ENCODE data around the gene SARS2. TPM values are rescaled to one million over a fixed set of nuclear protein-coding genes. Genes with fewer than 3 reads are reported as not detected.

Gene SARS2
- total RNA-seq = 13.6 TPM
- long read RNA-seq, transcript SARS2-201 (16 exons, 2,057 nt) = major isoform, 19 of 25 reads
- long read RNA-seq, partial matches to known transcripts = 0 of 25 reads
- long read RNA-seq, other reads (novel, unspliced or antisense) = 6 of 25 reads

DNA sequence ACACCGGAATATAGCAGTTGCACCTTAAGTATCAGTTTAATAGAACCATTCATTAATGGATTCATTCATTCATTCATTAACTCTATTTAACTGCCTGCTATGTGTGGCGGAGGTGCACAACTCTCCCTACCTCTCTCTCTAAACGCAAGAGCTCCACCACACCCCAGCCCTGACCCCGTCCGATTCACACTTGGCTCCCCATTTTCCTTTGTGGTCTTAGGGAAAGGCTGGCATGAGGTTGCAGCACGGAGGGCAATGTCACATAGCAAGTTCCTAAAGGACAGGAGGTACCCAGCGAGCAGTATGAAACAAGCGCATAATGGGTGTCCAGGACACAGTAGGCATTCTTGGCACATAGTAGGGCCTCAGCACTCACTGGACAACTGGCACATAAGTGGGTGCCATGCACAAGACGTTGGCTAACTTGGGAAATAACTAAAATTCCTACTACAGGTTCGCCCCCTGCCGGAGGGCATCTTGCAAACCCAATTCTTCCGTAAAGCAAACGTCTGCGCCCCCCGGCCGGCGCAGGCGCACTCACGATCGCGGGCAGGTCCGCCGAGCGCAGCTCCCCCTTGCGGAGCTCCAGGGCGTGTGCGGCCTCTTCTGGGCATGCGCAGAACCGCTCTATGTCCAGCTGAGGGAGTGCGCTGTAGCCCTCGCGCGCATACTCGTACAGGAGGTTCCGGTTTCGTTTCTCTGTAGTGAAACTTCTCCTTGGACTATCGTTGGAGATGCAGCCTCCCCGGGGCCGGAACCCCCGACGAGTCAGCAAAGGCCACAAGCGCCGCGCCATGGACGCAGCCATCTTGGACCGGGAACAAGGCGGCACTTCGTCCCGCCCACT is at the start of gene SARS2:
Gene SARS2 (minus strand): TSS at position 835 of the 847 bp plus-strand sequence. CDS start 27 bp downstream, at position 808.
- Histone ChIP-seq H3K4me1 (peaks cover 53% of the 10 kb centered on the region), H3K9me3 (replicated peaks) (peaks cover 3% of the 10 kb centered on the region), H3K27ac (replicated peaks) (peak within 1 kb of the TSS; percentile 91), H3K27me3 (ENCODE audit: low read depth) (no peaks in the 10 kb centered on the region), H3K4me3 (peak within 1 kb of the TSS; percentile 78), H3K36me3 (peaks cover 20% of the 10 kb centered on the region)
- TF ChIP-seq, protein P1, sequence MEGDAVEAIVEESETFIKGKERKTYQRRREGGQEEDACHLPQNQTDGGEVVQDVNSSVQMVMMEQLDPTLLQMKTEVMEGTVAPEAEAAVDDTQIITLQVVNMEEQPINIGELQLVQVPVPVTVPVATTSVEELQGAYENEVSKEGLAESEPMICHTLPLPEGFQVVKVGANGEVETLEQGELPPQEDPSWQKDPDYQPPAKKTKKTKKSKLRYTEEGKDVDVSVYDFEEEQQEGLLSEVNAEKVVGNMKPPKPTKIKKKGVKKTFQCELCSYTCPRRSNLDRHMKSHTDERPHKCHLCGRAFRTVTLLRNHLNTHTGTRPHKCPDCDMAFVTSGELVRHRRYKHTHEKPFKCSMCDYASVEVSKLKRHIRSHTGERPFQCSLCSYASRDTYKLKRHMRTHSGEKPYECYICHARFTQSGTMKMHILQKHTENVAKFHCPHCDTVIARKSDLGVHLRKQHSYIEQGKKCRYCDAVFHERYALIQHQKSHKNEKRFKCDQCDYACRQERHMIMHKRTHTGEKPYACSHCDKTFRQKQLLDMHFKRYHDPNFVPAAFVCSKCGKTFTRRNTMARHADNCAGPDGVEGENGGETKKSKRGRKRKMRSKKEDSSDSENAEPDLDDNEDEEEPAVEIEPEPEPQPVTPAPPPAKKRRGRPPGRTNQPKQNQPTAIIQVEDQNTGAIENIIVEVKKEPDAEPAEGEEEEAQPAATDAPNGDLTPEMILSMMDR (IDR thresholded peaks at IDR 0.05; ENCODE audit: borderline replicate concordance) = peak; percentile 100
- intact Hi-C loops (cut with micrococcal nuclease) = no loop called here
- peak; percentile 91 for DNase-seq

DNA sequence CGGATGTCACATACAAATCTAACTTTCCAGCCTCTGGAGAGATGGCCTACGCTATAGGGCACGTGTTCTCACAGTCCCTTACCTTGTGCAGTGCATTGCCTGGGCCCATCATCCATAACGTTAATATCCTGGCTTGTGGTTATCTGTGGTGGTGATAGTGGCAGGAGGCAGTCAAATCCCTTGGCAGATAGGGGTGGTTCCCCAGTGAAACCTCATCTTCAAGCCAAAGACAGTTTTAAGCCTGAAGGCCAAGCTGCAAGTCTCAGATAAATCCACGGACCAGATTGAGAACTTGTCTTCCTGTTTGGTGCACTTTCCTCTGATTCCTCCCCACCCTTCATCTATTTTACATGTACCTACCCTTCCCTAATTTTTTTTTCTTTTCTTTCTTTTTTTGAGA is 49.2 kb upstream of the SARS2 start:
- intact Hi-C loops (cut with micrococcal nuclease) = no loop called here
- no peak overlapping the region for H3K27ac ChIP-seq (replicated peaks)
- no peaks in the 10 kb centered on the region for H3K36me3 ChIP-seq
- H3K9me3 ChIP-seq (replicated peaks) = peaks cover 16% of the 10 kb centered on the region
- H3K27me3 ChIP-seq (ENCODE audit: low read depth) = peaks cover 54% of the 10 kb centered on the region
- TF ChIP-seq, protein P1 (IDR thresholded peaks at IDR 0.05; ENCODE audit: borderline replicate concordance) = no peak
- no peak for DNase-seq
- no peak overlapping the region for H3K4me3 ChIP-seq
- peaks cover 21% of the 10 kb centered on the region for H3K4me1 ChIP-seq

- intact Hi-C loops (cut with micrococcal nuclease) = no loop called here
- DNase-seq = no peak
These were observed 47.7 kb upstream of the SARS2 start for GRCh38 chr19:38978326-38978689.

DNA sequence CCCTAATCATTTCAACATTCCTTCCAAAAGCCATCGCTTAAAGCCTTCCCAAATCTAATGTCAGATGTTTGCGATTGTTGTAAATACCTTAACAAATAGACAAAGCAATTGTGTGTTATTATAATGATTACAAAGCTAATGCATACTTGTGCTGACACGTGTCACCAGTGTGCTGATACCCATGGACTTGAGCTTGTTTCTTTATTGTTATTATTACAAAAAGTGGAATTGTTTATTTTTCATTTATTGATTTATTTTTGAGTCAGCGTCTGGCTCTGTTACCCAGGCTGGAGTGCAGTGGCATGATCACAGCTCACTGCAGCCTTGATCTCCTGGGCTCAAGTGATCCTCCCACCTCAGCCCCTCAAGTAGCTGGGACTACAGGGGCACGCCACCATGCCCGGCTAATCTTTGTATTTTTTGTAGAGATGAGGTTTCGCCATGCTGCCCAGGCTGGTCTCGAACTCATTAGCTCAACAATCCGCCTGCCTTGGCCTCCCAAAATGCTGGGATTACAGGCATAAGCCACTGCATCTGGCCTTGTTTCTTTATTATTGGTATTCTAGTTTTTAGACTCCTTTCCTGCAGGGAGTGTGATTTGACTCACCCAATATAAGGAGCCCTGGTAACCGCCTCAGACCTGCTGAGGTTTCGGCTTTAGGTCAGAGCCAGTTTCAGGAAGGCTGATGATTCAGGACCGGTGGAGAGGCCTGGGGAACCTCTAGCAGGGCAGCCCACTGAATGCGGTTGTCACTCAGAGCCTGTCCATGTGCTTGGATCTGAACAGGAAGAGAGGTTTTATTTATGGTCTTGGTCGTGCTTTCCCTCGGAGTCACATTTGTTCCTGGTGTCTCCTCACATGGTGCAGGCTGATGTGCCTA is 47.1 kb upstream of the SARS2 start:
- Histone ChIP-seq H3K4me1 (peaks cover 30% of the 10 kb centered on the region), H3K9me3 (replicated peaks) (peaks cover 14% of the 10 kb centered on the region), H3K27ac (replicated peaks) (no peak overlapping the region), H3K4me3 (no peak overlapping the region), H3K36me3 (no peaks in the 10 kb centered on the region), H3K27me3 (ENCODE audit: low read depth) (peaks cover 61% of the 10 kb centered on the region)
- no peak for DNase-seq
- intact Hi-C loops (cut with micrococcal nuclease) = no loop called here
- TF ChIP-seq, protein P1 (IDR thresholded peaks at IDR 0.05; ENCODE audit: borderline replicate concordance) = no peak

More at GRCh38 chr19:38978326-38978689, 47.7 kb upstream of the SARS2 start:
- H3K27me3 ChIP-seq (ENCODE audit: low read depth) = peaks cover 61% of the 10 kb centered on the region
- TF ChIP-seq, protein P1 (IDR thresholded peaks at IDR 0.05; ENCODE audit: borderline replicate concordance) = no peak
- no peaks in the 10 kb centered on the region for H3K36me3 ChIP-seq
- H3K9me3 ChIP-seq (replicated peaks) = peaks cover 14% of the 10 kb centered on the region
- no peak overlapping the region for H3K27ac ChIP-seq (replicated peaks)
- H3K4me1 ChIP-seq = peaks cover 30% of the 10 kb centered on the region
- no peak overlapping the region for H3K4me3 ChIP-seq

GRCh38 chr19:38975861-38976271 is 45.3 kb upstream of the SARS2 start:
- H3K27ac ChIP-seq (replicated peaks) = peak overlapping the region; percentile 86
- no peak for DNase-seq
- H3K27me3 ChIP-seq (ENCODE audit: low read depth) = peaks cover 61% of the 10 kb centered on the region
- peak overlapping the region; percentile 76 for H3K4me3 ChIP-seq
- H3K36me3 ChIP-seq = no peaks in the 10 kb centered on the region
- peaks cover 9% of the 10 kb centered on the region for H3K9me3 ChIP-seq (replicated peaks)
- H3K4me1 ChIP-seq = peaks cover 30% of the 10 kb centered on the region
- TF ChIP-seq, protein P1 (IDR thresholded peaks at IDR 0.05; ENCODE audit: borderline replicate concordance) = no peak
- intact Hi-C loops (cut with micrococcal nuclease) = no loop called here
